ENCODE measurements around the gene MTRR.

MTRR gene

GRCh38 chr5:7881816-7882215 is 12.9 kb downstream of the MTRR start:
- no peak overlapping the region for H3K4me2 ChIP-seq (ENCODE audit: low read length)

GRCh38 chr5:7882926-7883325 is 14.0 kb downstream of the MTRR start:
- no peak overlapping the region for H3K4me3 ChIP-seq (ENCODE audit: low read depth, low read length, poor library complexity, severe bottlenecking)
- H3K4me1 ChIP-seq (ENCODE audit: insufficient read depth, low read length, severe bottlenecking), result no peaks in the 10 kb centered on the region
- no peak overlapping the region for H3K27ac ChIP-seq (ENCODE audit: low read depth, low read length, poor library complexity, severe bottlenecking)
- no peak for TF ChIP-seq EZH2 (IDR thresholded peaks at IDR 0.05; ENCODE audit: borderline replicate concordance, low read length)
- TF ChIP-seq, protein P1, sequence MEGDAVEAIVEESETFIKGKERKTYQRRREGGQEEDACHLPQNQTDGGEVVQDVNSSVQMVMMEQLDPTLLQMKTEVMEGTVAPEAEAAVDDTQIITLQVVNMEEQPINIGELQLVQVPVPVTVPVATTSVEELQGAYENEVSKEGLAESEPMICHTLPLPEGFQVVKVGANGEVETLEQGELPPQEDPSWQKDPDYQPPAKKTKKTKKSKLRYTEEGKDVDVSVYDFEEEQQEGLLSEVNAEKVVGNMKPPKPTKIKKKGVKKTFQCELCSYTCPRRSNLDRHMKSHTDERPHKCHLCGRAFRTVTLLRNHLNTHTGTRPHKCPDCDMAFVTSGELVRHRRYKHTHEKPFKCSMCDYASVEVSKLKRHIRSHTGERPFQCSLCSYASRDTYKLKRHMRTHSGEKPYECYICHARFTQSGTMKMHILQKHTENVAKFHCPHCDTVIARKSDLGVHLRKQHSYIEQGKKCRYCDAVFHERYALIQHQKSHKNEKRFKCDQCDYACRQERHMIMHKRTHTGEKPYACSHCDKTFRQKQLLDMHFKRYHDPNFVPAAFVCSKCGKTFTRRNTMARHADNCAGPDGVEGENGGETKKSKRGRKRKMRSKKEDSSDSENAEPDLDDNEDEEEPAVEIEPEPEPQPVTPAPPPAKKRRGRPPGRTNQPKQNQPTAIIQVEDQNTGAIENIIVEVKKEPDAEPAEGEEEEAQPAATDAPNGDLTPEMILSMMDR (IDR thresholded peaks at IDR 0.05; ENCODE audit: low read length), result no peak
- no peak overlapping the region for H3K9ac ChIP-seq (ENCODE audit: low read length)
- no peaks in the 10 kb centered on the region for H3K9me2 ChIP-seq (ENCODE audit: low read depth, low read length)
- H2AFZ ChIP-seq (ENCODE audit: low read length), result no peak overlapping the region
- H3K4me2 ChIP-seq (ENCODE audit: low read length), result no peak overlapping the region
- H4K20me1 ChIP-seq (ENCODE audit: insufficient read depth, low read length), result no peaks in the 10 kb centered on the region
- no peaks in the 10 kb centered on the region for H3K9me3 ChIP-seq (ENCODE audit: low read length)
- H3K79me2 ChIP-seq (ENCODE audit: insufficient read depth, low read length), result no peaks in the 10 kb centered on the region
- peaks cover 92% of the 10 kb centered on the region for H3K36me3 ChIP-seq (ENCODE audit: insufficient read depth, low read length)
- no peaks in the 10 kb centered on the region for H3F3A ChIP-seq (ENCODE audit: insufficient read depth, low read length)
- H3K27me3 ChIP-seq (ENCODE audit: insufficient read depth, low read length), result no peaks in the 10 kb centered on the region

More at GRCh38 chr5:7881816-7882215, 12.9 kb downstream of the MTRR start:
- no peaks in the 10 kb centered on the region for H4K20me1 ChIP-seq (ENCODE audit: insufficient read depth, low read length)
- H3K27ac ChIP-seq (ENCODE audit: low read depth, low read length, poor library complexity, severe bottlenecking), result no peak overlapping the region
- no peaks in the 10 kb centered on the region for H3K9me3 ChIP-seq (ENCODE audit: low read length)
- H3K4me3 ChIP-seq (ENCODE audit: low read depth, low read length, poor library complexity, severe bottlenecking), result no peak overlapping the region
- H3K27me3 ChIP-seq (ENCODE audit: insufficient read depth, low read length), result no peaks in the 10 kb centered on the region
- H3K9me2 ChIP-seq (ENCODE audit: low read depth, low read length), result no peaks in the 10 kb centered on the region
- no peaks in the 10 kb centered on the region for H3K79me2 ChIP-seq (ENCODE audit: insufficient read depth, low read length)
- no peaks in the 10 kb centered on the region for H3K4me1 ChIP-seq (ENCODE audit: insufficient read depth, low read length, severe bottlenecking)
- peaks cover 97% of the 10 kb centered on the region for H3K36me3 ChIP-seq (ENCODE audit: insufficient read depth, low read length)
- H3K9ac ChIP-seq (ENCODE audit: low read length), result no peak overlapping the region
- H3F3A ChIP-seq (ENCODE audit: insufficient read depth, low read length), result no peaks in the 10 kb centered on the region
- TF ChIP-seq EZH2 (IDR thresholded peaks at IDR 0.05; ENCODE audit: borderline replicate concordance, low read length), result no peak
- TF ChIP-seq, protein P1 (IDR thresholded peaks at IDR 0.05; ENCODE audit: low read length), result no peak
- no peak overlapping the region for H2AFZ ChIP-seq (ENCODE audit: low read length)

DNA sequence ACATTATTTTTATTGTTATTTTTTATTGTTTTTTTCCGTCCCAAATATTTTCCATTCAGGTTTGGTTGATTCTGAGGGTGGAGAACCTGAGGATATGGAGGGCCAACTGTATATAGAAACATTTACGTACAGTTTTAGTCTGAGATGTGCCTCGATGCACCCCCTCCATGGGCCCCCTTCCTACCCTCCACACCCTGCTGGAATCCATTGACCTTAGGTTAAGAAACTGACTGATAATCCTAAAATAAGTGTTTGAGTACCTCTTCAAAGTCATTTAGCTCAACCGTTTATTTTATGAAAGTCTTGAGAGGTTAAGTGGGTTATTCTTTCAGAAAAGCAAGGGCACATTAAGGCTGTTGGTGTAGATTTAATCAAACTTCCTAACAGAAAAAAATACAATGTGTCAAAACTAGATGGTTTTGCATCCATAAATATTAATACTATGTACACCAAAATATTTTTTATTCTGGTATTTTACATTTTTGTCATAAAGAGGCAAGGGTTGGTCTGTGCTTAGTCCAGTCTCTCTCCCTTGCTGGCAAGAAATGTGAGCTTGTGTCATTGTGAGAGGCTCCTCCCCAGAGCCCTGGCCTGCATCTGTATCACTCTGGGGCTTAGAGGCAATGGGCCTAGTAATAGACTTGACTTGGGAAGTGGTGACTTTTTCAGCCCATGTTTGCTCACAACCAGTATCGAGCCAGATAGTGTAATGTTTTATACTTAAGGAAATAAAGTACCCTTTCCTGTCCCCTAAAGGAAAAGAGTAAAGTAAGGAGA is 15.7 kb downstream of the MTRR start:
- H3F3A ChIP-seq (ENCODE audit: insufficient read depth, low read length), result no peaks in the 10 kb centered on the region
- H3K27ac ChIP-seq (ENCODE audit: low read depth, low read length, poor library complexity, severe bottlenecking), result no peak overlapping the region
- H3K27me3 ChIP-seq (ENCODE audit: insufficient read depth, low read length), result no peaks in the 10 kb centered on the region
- H3K9ac ChIP-seq (ENCODE audit: low read length), result no peak overlapping the region
- no peak overlapping the region for H2AFZ ChIP-seq (ENCODE audit: low read length)
- TF ChIP-seq, protein P1 (IDR thresholded peaks at IDR 0.05; ENCODE audit: low read length), result no peak
- TF ChIP-seq EZH2 (IDR thresholded peaks at IDR 0.05; ENCODE audit: borderline replicate concordance, low read length), result no peak
- no peak overlapping the region for H3K4me2 ChIP-seq (ENCODE audit: low read length)
- no peaks in the 10 kb centered on the region for H3K9me2 ChIP-seq (ENCODE audit: low read depth, low read length)
- no peaks in the 10 kb centered on the region for H3K4me1 ChIP-seq (ENCODE audit: insufficient read depth, low read length, severe bottlenecking)
- H4K20me1 ChIP-seq (ENCODE audit: insufficient read depth, low read length), result no peaks in the 10 kb centered on the region
- H3K79me2 ChIP-seq (ENCODE audit: insufficient read depth, low read length), result no peaks in the 10 kb centered on the region
- H3K4me3 ChIP-seq (ENCODE audit: low read depth, low read length, poor library complexity, severe bottlenecking), result no peak overlapping the region
- peaks cover 92% of the 10 kb centered on the region for H3K36me3 ChIP-seq (ENCODE audit: insufficient read depth, low read length)
- no peaks in the 10 kb centered on the region for H3K9me3 ChIP-seq (ENCODE audit: low read length)
